GM18873 (cell line): Measurements from ENCODE around the gene PDE11A.
"Not testable (repeated sequence)": the region's sequence is repeated elsewhere in the genome, so short reads cannot be mapped to it uniquely, and the experiment has no call there.

Experiments
- ATAC-seq: cut with Tn5 transposase; IDR thresholded peaks from one replicate; pipeline ENCODE4 v1.9.1; 2021; ENCODE audit warnings: mild to moderate bottlenecking, moderate library complexity, moderate number of reproducible peaks; ENCODE audit not compliant: unreplicated experiment, low FRiP score

The PDE11A gene

GRCh38 chr2:177830881-177831386 lies 241.6 kb downstream of the PDE11A start:
- ATAC-seq, result no peak

GRCh38 chr2:177828557-177828956 lies 244.0 kb downstream of the PDE11A start:
- no peak for ATAC-seq

- ATAC-seq, result no peak
Observed at GRCh38 chr2:177826897-177827296, 245.7 kb downstream of the PDE11A start.

- no peak for ATAC-seq
Observed at GRCh38 chr2:177822941-177823340, 249.6 kb downstream of the PDE11A start.

GRCh38 chr2:177818412-177818811 lies 254.2 kb downstream of the PDE11A start:
- no peak for ATAC-seq

- no peak for ATAC-seq
Observed at GRCh38 chr2:177817300-177817699, 255.3 kb downstream of the PDE11A start.

- no peak for ATAC-seq
Observed at GRCh38 chr2:177816766-177817165, 255.8 kb downstream of the PDE11A start.

- ATAC-seq, result no peak
Observed at GRCh38 chr2:177812713-177813396, 259.7 kb downstream of the PDE11A start.

- ATAC-seq, result no peak
Observed at GRCh38 chr2:177810906-177811305, 261.7 kb downstream of the PDE11A start.

- ATAC-seq, result no peak
Observed at GRCh38 chr2:177808984-177809809, 263.4 kb downstream of the PDE11A start.

- no peak for ATAC-seq
Observed at GRCh38 chr2:177806025-177806424, 266.6 kb downstream of the PDE11A start.

- no peak for ATAC-seq
Observed at GRCh38 chr2:177799531-177799930, 273.0 kb downstream of the PDE11A start.

- ATAC-seq, result no peak
Observed at GRCh38 chr2:177797808-177798207, 274.8 kb downstream of the PDE11A start.

- no peak for ATAC-seq
Observed at GRCh38 chr2:177796654-177797415, 275.7 kb downstream of the PDE11A start.

- ATAC-seq, result no peak
Observed at GRCh38 chr2:177796011-177796410, 276.6 kb downstream of the PDE11A start.

GRCh38 chr2:177785143-177785542 lies 287.4 kb downstream of the PDE11A start:
- not testable (repeated sequence) for ATAC-seq

- ATAC-seq, result no peak
Observed at GRCh38 chr2:177784745-177785067, 287.9 kb downstream of the PDE11A start.

GRCh38 chr2:177783835-177784744 lies 288.5 kb downstream of the PDE11A start:
- ATAC-seq, result peak; percentile 82

GRCh38 chr2:177783091-177783490 lies 289.5 kb downstream of the PDE11A start:
- no peak for ATAC-seq

- ATAC-seq, result no peak
Observed at GRCh38 chr2:177782613-177783012, 290.0 kb downstream of the PDE11A start.
